HCEC 1CT (cell line): ENCODE measurements around the gene HPCAL1.
A peak's percentile ranks its signal among the peaks of the same experiment; 100 is the strongest.
"Not testable (repeated sequence)": the region's sequence is repeated elsewhere in the genome, so short reads cannot be mapped to it uniquely, and the experiment has no call there.

ENCODE experiments used
- DNase-seq: peaks from one replicate; pipeline ENCODE4 v3.0.0-alpha.2; 2017

Gene HPCAL1

DNA sequence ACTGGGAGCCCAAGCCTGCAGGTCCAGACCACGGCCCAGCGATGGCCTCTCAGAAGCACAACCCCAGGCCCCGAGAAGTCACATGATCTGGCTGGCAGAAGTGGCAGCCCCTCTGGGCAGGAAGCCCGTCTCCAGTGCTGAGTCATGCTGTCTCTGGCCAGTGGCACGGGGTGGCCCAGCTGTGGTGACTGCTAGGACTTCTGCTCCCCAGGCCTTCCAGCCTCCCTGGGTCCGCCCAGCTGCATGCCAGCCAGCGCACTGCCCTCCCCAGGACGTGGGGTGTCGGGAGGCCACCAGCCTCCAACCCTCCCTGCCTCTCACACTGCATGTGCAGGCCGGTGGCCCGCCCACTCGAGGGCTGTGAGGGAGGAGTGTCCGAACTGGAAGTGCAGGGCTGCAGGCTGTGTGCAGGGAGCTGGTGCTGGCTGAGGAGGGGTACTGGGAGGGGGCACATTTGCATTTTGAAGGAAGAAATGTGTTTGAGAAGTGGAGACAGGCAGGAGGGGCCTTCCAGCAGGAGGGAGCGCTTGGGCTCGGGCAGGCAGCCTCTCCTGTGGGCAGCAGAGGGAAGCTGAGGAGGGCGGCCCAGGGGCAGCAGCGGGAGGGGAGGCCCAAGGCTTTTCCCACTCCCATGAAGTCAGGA is 17.0 kb upstream of the HPCAL1 start:
- DNase-seq, result peak; percentile 22

GRCh38 chr2:10286216-10287037 is 16.3 kb upstream of the HPCAL1 start:
- no peak for DNase-seq

- no peak for DNase-seq
Measured at GRCh38 chr2:10287761-10288160, 14.9 kb upstream of the HPCAL1 start.

GRCh38 chr2:10288606-10289005 is 14.1 kb upstream of the HPCAL1 start:
- DNase-seq, result no peak

DNA sequence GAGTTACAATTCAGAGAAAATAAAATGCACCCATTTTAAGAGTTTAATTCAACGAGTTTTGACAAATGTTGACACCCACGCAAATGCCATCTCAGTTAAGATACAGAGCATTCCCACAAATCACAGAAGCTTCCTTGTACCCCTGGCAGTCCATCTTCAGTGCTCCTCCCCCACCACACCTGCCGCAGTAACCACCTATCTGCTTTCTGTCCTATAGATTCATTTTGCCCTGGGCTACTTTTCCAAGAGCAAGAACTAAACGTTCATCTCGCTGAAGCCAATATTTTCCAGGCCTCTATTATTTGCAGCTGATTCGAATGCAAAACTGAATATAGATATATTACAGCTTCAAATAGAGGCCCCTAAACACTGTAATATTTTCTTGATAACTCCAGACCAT is 13.4 kb upstream of the HPCAL1 start:
- no peak for DNase-seq

GRCh38 chr2:10289891-10290290 is 12.8 kb upstream of the HPCAL1 start:
- peak; percentile 79 for DNase-seq

- DNase-seq, result not testable (repeated sequence)
Measured at GRCh38 chr2:10291376-10291775, 11.3 kb upstream of the HPCAL1 start.

GRCh38 chr2:10292033-10292432 is 10.7 kb upstream of the HPCAL1 start:
- DNase-seq, result no peak

GRCh38 chr2:10293603-10294002 is 9.1 kb upstream of the HPCAL1 start:
- DNase-seq, result no peak

- DNase-seq, result no peak
Measured at GRCh38 chr2:10294077-10294476, 8.6 kb upstream of the HPCAL1 start.

DNA sequence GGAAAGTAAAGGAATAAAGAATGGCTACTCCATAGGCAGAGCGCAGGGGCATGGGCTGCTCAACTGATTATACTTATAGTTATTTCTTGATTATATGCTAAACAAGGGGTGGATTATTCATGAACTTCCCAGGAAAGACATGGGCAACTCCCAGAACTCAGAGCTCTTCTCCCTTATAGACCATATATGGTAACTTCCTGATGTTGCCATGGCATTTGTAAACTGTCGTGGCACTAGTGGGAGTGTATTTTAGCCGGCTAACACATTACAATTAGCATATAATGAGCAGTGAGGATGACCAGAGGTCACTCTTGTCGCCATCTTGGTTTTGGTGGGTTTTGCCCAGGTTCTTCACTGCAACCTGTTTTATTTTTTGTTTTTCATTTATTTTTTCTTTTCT is 7.1 kb upstream of the HPCAL1 start:
- not testable (repeated sequence) for DNase-seq

DNA sequence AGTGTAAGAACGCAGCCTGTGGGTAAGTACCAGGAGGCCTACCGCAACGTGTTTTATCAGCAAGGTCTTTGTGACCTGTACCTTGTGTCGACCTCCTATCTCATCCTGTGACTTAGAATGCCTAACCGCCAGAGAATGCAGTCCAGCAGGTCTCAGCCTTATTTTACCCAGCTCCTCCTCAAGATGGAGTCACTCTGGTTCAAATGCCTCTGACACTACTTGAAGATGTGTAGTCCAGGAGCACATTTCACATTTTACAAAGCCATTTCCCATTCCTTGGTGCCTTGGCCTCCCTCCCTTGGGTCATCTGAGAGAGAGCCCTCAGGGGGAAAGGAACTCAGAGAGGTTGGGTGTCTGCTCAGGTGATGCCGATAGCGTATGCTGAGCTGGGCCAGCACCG is 6.6 kb upstream of the HPCAL1 start:
- no peak for DNase-seq

DNA sequence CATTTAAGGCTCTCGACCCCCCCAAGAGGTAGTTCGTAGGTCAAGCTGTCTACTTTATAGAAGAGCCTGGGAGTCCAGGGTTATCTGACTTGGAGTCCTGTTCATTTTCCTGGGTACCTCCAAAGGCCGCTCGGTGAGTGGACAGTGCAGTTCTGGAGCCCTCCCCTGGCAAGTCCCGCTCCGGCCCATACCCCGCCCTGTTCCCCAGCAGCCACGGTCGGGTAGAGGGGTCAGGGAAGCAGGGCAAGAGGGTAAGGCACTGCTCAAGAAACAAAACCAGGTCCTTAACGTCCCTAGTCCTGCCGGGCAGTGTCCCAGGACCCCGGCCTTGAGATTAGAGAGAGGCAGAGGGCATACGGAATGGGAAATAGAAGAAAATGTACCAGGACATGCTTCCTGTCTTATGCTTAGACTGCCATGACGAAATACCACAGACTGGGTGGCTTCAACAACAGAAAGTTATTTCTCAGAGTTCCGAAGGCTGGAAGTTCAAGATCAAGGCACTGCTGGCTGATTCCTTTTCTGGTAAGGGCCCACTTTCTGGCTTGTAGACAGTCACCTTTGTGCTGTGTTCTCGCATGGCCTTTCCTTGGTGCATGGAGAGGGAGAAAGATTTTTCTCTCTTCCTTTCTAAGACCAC is 5.4 kb upstream of the HPCAL1 start:
- peak; percentile 34 for DNase-seq

DNA sequence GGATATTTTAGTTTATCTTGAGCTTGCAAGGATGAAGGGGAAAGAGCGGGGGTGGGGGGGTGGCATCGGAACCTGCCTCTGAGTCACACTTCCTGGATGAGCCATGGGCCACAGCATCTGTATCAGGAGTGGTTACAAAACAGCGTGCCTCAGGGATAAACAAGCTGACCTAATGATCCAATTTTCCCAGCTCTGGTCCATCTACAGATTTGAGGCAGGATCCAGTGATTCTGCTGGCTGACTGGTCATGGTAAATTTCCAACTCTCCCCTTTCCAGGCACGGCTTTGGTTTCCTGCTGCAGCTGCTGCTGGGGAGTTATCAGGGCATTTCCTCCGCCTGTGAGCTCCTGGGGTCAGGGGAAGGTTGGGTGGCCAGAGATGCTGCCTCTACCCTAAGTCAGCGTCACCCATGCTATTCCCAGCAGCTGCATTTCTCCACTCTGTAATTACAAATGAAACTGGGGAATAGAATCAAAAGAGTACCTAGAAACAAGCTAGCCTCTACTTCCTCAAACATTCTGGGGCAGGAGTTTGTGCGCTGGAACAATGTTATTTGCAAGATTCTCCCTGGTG is 4.7 kb upstream of the HPCAL1 start:
- DNase-seq, result peak; percentile 99

- not testable (repeated sequence) for DNase-seq
Measured at GRCh38 chr2:10298777-10299176, 3.9 kb upstream of the HPCAL1 start.

GRCh38 chr2:10300328-10300920 is 2.3 kb upstream of the HPCAL1 start:
- no peak for DNase-seq

DNA sequence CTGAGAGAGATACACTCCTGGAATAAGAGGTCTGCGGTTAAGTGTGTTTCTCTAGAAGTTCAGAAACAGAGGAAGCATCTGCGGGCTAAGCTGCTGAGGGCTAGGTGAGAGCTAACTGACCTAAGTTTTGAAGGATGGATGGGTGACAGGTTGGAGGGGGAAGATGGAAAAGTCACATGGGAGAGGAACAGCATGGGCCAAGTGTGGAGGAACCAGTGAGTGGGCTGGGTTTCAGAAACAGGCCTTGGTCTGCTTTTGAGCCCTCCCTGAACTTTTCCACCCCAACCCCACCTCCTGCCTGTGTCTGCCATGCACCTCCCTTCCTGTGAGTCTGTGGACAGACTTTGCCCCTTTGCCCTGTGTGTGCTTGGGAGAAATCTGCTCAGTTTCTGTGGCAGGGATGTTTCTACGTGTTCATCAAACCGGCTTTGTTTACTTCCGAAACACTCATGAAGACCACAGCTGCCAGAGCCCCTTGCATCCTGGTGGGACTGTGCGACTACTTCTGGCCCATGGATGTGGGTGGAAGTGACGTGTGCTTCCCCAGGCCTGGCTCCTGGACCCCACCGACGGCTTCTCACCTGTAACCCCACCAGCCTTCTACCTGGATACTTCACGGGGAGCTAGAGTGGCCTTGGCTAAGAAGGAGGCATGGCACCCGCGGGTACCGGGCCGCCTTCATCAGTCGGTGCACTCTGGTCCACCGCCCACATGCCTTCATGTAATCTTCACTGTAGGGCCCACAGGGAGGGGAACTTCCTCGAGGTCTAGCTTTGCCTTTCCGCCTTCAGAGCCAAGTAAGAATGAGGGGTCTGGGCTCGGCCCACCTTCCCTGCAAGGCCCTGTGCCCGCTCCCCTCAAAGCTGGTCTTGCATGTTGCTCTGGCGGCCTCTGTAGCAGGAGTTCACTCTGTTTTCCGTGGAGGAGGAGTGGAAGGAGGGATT is 1.4 kb upstream of the HPCAL1 start:
- DNase-seq, result no peak

- no peak for DNase-seq
Measured at GRCh38 chr2:10301941-10302478, 694 bp upstream of the HPCAL1 start.

DNA sequence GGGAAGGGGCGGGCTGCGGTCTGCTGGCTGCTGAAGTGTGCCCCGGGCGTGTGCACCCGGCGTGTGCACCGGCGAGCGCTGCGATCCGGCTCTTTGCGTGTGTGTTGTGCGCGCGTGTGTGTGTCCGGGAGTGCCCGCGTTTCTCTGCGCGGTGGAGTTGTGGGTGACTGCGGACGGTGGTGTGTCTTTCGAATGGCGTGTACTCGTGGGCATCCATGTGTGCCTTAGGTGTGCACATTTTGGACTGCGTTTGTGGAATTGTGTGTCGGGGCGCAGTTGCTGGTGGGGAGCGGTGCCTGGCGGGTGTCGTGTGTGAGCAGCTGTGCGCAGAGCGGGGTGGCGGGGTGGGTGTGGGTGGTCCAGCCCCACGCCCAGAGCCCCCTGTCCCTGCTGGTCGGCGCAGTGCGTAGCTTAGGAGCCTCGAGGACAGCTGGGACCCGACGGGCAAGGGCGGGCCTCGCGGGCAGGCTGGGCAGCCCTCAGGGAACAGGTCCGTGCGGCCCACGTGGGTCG is 533 bp downstream of the HPCAL1 start:
- DNase-seq, result no peak

DNA sequence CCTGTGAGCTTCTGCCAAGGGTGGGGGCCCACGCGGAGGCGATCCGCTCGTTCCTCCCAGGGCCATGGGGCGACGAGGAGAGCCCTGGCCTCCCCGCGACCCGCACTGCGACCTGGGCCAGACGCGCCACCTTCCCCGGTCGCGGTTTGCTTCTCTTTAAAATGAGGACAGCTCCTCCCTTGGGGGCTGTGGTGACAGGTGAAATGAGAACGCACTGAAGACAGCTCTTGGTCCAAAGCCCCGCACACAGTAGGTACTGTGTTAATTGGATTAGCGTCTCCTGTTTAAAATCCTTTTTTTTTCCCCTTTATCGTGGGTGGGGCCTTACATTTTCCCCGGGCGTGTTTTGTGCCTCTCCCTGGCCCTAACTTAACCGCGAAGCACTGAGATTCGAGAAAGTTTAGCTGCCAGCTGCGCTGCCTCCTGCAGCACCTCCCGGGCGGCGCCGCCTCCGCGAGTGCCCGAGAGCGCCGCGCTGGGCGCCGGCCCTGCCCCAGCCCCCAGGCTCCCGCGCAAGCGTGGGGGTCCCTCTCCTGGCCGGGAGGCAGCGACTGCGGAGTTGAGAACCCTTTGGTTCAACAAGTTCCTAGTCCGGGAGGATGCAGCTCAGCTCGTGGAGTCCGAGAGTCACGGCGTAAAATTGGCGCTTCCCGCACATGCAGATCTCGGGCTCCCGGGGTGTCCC is 1.1 kb downstream of the HPCAL1 start:
- DNase-seq, result peak; percentile 36
